Measurements from ENCODE around the gene RGP1.

GRCh38 chr9:35760651-35761050 is 11.6 kb downstream of the RGP1 start:
- TF ChIP-seq HOXD13 (CRISPR knock-in tag; IDR thresholded peaks at IDR 0.05; ENCODE audit: borderline replicate concordance) (no peak), ZNF266 (tag by site-specific recombination; IDR thresholded peaks at IDR 0.05; ENCODE audit: low read depth) (no peak), CTCF (tag by site-specific recombination; IDR thresholded peaks at IDR 0.05) (no peak), ZNF830 (tag by site-specific recombination; IDR thresholded peaks at IDR 0.05; ENCODE audit: low read depth) (no peak), PATZ1 (tag by site-specific recombination; IDR thresholded peaks at IDR 0.05) (no peak), SCRT1 (tag by site-specific recombination; IDR thresholded peaks at IDR 0.05; ENCODE audit: borderline replicate concordance) (no peak), YY1 (tag by site-specific recombination; IDR thresholded peaks at IDR 0.05) (no peak), ZNF449 (tag by site-specific recombination; IDR thresholded peaks at IDR 0.05) (no peak), ZFHX2 (tag by site-specific recombination; conservative IDR thresholded peaks at IDR 0.05) (no peak), ZFP3 (tag by site-specific recombination; IDR thresholded peaks at IDR 0.05; ENCODE audit: low read depth) (no peak), ZNF24 (tag by site-specific recombination; IDR thresholded peaks at IDR 0.05) (no peak), ZBTB7A (tag by site-specific recombination; IDR thresholded peaks at IDR 0.05; ENCODE audit: low read depth) (no peak), ZNF121 (tag by site-specific recombination; IDR thresholded peaks at IDR 0.05) (no peak)

All from HEK293 (cell line).